ENCODE results near the gene GAB1. TPM values are rescaled to one million over a fixed set of nuclear protein-coding genes. Genes with fewer than 3 reads are reported as not detected.

GAB1 gene
- total RNA-seq, 3 donors from 2014 or later, result 62.3 to 104 (median 84.0) TPM

DNA sequence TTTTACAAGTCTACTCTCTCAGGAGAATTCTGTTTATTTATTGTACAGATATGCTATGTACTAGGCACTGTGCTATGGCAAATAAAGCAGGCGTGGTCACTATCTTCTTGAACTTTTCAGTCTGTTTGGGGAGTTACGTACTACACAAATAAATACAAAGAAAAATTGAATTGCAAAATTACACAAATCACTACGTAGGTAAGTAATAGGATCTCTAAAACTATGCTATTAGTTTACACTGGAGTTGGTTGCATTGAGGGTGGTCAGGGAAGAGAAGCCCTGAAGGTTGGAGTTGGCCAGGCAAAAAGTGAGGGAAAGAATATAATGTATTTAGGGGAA, 75.7 kb downstream of the GAB1 start:
- no peak for ATAC-seq
- H3K4me1 ChIP-seq (ENCODE audit: low read depth), result no peaks in the 10 kb centered on the region
- intact Hi-C loops (cut with DNase I, micrococcal nuclease), result no loop called here
- H3K36me3 ChIP-seq (ENCODE audit: low read depth), result no peaks in the 10 kb centered on the region
- no peaks in the 10 kb centered on the region for H3K9me3 ChIP-seq
- TF ChIP-seq, protein P1, sequence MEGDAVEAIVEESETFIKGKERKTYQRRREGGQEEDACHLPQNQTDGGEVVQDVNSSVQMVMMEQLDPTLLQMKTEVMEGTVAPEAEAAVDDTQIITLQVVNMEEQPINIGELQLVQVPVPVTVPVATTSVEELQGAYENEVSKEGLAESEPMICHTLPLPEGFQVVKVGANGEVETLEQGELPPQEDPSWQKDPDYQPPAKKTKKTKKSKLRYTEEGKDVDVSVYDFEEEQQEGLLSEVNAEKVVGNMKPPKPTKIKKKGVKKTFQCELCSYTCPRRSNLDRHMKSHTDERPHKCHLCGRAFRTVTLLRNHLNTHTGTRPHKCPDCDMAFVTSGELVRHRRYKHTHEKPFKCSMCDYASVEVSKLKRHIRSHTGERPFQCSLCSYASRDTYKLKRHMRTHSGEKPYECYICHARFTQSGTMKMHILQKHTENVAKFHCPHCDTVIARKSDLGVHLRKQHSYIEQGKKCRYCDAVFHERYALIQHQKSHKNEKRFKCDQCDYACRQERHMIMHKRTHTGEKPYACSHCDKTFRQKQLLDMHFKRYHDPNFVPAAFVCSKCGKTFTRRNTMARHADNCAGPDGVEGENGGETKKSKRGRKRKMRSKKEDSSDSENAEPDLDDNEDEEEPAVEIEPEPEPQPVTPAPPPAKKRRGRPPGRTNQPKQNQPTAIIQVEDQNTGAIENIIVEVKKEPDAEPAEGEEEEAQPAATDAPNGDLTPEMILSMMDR (IDR thresholded peaks at IDR 0.05), result no peak
- H3K4me3 ChIP-seq, result no peak overlapping the region
- DNase-seq, result no peak

DNA sequence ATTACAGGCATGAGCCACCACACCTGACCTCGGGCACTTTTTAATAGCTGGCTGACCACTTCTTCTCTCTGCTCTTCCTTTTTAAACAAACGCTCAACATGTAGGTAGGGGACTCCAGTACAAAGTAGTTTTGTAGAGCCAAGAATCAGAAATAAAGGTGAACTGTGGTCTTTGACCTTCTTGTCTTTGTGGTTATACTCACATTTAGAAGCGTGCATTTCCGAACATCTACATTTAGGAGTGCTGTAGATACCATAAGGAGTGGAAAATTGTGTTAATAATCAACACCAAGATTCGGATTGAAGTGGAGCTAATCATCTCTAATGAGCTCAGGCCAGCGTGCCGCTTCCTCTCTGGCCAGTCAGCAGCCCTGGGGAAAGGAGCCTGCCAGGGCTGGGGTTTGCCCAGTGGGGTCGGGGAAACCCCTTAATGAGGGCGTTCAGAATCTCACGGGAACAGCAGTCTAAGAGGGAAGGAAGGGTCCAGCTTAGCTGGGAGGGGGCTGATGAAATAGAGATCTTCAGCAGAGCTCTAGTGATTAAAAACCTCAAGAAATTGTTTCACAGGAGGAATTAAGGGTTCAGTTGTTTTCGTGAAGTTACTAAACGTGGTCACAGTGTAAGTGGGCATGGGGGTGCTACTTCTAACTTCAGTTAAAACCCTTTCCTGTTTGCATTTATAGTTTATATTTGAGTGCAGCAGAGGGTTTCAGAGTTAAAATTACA, 81.2 kb downstream of the GAB1 start:
- no peak overlapping the region for H3K4me3 ChIP-seq
- intact Hi-C loops (cut with DNase I, micrococcal nuclease), result no loop called here
- ATAC-seq, result no peak

DNA sequence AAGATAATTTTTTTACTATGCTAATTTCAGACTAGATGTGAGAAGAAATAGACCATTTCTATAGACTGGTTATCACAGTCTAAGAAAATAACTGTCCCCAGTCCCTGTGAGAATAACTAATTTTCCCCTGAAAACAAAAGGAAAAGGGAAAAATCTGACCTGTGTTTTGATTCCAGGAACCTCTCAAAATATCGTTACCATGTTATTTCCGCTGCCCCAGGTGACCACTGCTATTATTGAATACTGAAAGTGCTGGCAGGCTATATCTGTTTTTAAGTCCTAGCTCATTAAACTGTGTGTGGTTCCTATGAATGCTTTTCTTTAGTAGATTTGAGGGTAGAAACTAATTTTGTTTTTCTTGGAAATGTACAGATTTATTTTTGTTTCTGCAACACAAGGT, 83.6 kb downstream of the GAB1 start:
- TF ChIP-seq, protein P1 (IDR thresholded peaks at IDR 0.05), result no peak
- Histone ChIP-seq H3K4me3 (no peak overlapping the region), H3K36me3 (ENCODE audit: low read depth) (no peaks in the 10 kb centered on the region), H3K9me3 (no peaks in the 10 kb centered on the region), H3K4me1 (ENCODE audit: low read depth) (no peaks in the 10 kb centered on the region)
- intact Hi-C loops (cut with DNase I, micrococcal nuclease), result no loop called here
- ATAC-seq, result no peak
- no peak for DNase-seq

More for the DNA sequence above, 81.2 kb downstream of the GAB1 start:
- TF ChIP-seq, protein P1 (IDR thresholded peaks at IDR 0.05), result no peak
- Histone ChIP-seq H3K36me3 (ENCODE audit: low read depth) (no peaks in the 10 kb centered on the region), H3K4me1 (ENCODE audit: low read depth) (no peaks in the 10 kb centered on the region), H3K9me3 (no peaks in the 10 kb centered on the region)
- no peak for DNase-seq

DNA sequence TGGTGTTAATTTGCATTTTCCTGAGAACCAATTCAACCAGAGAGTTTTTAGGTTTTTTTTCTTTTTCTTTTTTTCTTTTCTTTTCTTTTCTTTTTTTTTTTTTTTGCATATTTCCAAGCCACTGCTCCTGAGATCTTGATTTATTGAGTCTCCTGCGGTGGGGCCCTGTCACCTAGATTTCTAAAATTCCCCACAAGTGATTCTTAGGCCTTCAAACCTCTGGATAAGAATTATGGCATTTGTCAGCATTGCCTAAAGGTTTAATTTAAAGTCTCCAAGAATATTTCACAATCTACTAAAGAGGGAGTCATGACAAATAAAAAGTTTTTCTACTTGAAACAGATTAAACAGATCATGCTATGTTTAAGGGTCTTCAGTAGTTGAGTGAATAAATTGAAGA, 84.9 kb downstream of the GAB1 start:
- Histone ChIP-seq H3K4me3 (no peak overlapping the region), H3K9me3 (no peaks in the 10 kb centered on the region), H3K36me3 (ENCODE audit: low read depth) (no peaks in the 10 kb centered on the region), H3K4me1 (ENCODE audit: low read depth) (no peaks in the 10 kb centered on the region)
- intact Hi-C loops (cut with DNase I, micrococcal nuclease), result no loop called here
- no peak for ATAC-seq
- DNase-seq, result no peak
- TF ChIP-seq, protein P1 (IDR thresholded peaks at IDR 0.05), result no peak

DNA sequence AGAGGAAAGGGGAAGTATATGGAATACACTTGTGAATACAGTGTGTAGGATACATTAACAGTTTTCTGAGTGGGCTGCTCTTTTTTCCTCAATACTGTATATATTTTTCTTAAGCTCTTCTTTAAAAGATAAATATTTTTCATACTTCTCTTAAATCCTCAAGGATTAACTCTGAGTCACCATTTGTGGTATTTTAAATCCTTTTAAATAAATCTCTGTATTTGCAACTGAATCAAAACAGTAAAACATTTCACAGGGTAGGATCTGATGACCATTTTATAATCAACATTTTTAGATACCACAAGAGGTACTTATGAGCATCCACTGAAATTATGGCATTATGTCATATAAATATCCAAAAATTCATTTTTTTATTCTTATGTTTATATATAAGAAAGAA, 87.6 kb downstream of the GAB1 start:
- ATAC-seq (no peak), DNase-seq (no peak)
- Histone ChIP-seq H3K9me3 (peaks cover under 1% of the 10 kb centered on the region), H3K4me3 (no peak overlapping the region), H3K36me3 (ENCODE audit: low read depth) (no peaks in the 10 kb centered on the region), H3K4me1 (ENCODE audit: low read depth) (no peaks in the 10 kb centered on the region)
- intact Hi-C loops (cut with DNase I, micrococcal nuclease), result no loop called here
- TF ChIP-seq, protein P1 (IDR thresholded peaks at IDR 0.05), result no peak

Measured in mucosa of descending colon (tissue), 3 donors.